ENCODE measurements around the gene TRAPPC12.
"Not testable (repeated sequence)": the region's sequence is repeated elsewhere in the genome, so short reads cannot be mapped to it uniquely, and the experiment has no call there.

The TRAPPC12 gene

GRCh38 chr2:3369340-3370181 is 9.9 kb upstream of the TRAPPC12 start:
- not testable (repeated sequence) for DNase-seq

DNA sequence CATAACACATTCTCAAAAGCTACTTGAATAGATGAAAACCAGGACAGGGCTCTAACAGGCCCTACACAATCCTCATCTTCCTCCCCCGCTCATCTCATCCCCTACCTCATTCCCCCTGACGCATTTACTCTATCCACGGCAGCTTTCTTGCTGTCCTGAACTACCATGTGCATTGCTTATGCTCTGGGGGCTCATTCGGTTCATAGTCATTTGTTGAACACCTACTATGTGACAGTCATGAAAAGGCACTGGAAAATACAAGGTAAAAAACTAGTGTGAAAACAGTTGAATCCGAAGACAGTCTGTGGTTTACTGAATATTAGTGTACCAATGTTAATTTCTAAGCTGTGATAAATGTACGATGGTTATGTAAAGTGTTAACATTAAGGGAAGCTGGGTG is 2.7 kb upstream of the TRAPPC12 start:
- DNase-seq: no peak

DNA sequence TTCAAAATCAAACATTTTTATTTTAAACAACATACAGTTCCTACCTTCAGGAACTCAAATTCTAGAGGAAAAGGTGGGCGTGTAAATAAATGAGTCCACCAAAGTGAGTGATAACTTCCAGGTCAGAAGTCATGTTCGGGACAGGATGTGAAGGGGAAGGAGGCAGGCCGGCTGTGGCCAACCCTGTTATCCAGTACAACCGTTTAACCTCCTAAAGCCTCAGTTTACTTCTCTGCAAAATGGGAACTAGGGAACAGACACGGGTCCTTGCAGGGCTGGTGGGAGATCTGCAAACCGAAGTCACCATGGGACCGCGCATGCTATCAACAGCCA is 2.2 kb upstream of the TRAPPC12 start:
- DNase-seq: no peak

DNA sequence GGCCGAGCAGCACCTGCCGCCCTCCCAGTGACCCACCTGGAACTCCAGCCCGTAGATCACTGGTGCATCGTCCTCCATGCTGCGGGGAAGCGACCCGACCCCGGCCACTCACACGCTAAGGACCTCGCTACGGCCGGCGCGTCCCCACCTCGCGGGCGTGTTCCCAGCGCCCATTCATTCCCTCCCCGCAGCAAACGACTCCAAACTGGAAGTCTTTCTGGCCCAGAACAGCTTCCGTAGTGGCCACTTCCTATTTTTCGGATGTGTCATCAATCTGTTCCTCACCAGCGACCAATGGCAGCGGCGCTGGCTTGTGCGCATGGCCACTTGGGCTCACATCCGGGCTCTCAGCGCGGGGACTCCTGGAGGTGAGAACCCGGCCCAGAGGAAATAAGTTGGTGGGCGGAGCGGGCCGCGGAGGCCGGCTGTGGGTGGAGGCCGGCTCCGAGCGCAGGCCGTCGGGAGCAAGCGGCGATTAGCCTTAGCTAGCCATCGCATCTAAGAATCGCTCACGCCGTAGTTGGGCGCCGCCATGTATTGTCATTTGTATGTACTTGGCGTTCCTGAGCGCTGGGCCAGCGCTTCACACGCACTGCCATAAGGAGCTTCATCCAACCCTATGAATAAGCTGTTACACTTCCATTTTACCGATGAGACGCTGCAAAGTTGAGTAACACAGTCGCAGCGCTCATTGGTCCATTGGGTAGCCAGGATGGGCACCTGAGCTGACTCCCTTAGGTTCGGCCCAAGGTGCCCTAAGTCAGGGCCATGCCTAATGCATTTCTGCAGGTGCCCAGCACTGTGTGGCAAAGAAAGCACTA is 1.7 kb upstream of the TRAPPC12 start, which contains the start of gene EIPR1:
EIPR1 (minus strand) TSS at position 207 of the 821 bp plus-strand sequence; CDS start at position 78, 129 bp downstream.
- peak; percentile 80 to 95 (median 88) for DNase-seq

DNA sequence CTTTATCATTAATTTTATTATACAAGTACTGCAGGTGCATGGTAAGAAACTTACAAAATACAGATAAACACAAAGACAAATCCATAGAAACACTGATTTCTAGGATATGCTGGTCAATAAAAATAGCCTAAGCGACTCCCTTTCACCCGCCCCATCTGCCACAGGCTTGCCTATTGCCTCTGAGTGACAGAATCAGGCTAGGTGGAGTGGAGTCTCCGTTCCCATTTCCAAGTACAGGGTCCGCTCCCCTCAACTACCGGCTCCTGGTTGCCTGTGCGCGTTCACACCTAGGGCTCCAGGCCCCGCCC is 201 bp upstream of the TRAPPC12 start:
- DNase-seq: no peak

DNA sequence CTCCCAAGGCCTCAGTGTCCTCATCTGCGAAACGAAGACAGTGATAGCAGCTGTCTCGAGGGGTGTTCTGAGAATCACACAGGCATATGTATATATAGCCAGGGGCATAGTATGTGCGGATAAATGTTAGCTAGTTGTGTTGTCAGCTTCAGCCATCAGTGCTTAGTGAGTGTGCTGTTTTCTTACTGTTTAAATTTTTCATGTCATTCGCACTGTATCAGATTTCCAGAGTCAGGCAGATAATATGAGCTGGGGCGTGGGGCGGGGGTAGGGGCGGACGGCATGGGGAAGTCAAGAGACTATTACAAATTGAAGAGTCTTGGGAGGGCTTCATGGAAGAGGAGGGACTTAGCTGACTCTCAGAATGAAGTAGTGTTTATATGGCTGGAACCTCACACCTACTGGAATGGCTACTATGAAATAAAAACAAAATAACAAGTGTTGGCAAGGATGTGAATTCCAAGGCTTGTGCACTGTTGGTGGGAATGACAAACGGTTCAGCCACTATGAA is 7.0 kb downstream of the TRAPPC12 start:
- DNase-seq: no peak

DNA sequence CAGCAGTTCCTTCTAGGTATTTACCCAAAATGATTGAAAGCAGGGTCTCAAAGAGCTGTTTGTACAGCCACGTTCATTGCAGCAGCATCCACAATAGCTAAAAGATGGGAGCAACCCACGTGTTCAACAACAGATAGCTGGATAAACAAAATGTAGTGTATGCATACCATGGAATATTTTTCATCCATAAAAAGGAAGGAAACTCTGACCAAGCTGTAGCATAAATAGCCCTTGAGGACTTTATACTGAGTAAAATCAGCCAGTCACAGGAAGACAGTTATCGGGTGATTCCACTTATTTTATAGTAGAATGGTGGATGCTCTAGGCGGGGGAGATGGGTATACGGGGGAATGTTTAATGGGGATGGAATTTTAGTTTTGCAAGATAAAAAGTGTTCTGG is 7.5 kb downstream of the TRAPPC12 start:
- DNase-seq: no peak

GRCh38 chr2:3387644-3388411 is 8.3 kb downstream of the TRAPPC12 start:
- DNase-seq: no peak

DNA sequence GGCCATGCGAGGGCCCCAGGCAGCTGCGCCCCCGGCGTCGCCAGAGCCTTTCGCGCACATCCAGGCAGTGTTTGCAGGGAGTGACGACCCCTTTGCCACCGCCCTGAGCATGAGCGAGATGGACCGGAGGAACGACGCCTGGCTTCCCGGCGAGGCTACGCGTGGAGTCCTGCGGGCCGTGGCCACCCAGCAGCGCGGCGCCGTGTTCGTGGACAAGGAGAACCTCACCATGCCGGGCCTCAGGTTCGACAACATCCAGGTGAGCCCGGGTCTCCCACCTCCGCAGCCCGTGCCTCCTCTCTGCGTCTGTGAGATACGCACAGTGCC is 8.9 kb downstream of the TRAPPC12 start:
- no peak for DNase-seq

- DNase-seq: no peak
Observed at GRCh38 chr2:3389193-3389592, 9.7 kb downstream of the TRAPPC12 start.

DNA sequence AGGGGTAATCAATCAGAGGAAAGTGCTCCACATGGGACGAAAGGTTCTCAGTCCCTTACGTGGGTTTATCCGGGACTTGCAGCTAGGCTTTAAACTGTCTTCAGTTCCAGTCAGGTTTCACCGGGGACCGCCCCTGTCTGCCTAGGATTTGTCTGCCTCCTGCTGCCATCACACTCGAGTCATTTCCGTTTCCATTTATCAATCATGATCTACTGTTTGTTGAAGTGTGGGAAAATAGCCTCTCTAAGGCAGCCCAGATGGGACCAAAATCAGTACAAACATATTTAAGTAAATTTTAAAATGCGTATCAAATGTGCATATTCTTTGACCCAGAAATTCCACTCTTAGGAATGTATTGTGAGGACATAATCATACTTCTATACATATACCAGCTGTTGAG is 10.5 kb downstream of the TRAPPC12 start:
- DNase-seq: no peak

DNA sequence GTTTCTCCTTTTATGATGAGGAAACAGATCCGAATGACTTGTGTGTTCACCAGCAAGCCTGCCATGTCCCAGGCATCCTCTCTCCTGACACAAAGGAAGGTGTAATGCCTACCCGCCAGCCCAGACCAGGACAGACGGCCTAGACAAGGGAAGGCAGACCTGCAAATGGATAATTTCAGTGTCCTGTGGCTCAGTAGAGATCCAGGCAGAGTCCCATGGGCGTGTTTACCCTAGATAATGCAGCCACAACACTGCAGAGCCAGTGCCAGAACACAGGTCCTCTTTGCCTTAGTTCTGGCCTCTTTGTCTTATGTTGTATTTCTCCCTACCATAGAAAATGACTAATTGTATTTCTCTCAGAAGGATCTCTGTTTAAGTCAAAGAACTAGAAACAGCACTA is 12.7 kb downstream of the TRAPPC12 start:
- DNase-seq: no peak

- DNase-seq: no peak
Observed at GRCh38 chr2:3396920-3397559, 17.5 kb downstream of the TRAPPC12 start.

DNA sequence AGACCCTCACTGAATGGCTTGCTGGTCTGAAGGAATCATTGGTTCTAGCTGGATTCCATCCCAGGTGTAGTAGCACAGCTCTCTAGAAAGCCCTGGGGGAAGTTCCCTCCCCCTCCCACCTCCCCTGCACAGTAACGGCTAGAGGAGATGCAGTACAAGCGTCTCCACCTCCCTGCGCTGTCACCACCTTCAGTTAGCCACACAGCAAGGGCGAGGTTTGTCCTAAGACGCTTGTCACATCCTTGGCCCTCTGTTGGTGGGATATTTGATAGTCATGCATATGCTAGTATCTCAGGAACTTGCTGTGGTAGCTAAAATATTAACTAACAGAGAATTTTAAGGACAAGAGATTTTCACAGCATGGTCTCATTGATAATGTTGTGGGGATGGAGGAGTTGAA is 19.4 kb downstream of the TRAPPC12 start:
- no peak for DNase-seq

GRCh38 chr2:3399381-3399780 is 19.9 kb downstream of the TRAPPC12 start:
- no peak for DNase-seq

- no peak for DNase-seq
Observed at GRCh38 chr2:3399829-3400228, 20.3 kb downstream of the TRAPPC12 start.

DNA sequence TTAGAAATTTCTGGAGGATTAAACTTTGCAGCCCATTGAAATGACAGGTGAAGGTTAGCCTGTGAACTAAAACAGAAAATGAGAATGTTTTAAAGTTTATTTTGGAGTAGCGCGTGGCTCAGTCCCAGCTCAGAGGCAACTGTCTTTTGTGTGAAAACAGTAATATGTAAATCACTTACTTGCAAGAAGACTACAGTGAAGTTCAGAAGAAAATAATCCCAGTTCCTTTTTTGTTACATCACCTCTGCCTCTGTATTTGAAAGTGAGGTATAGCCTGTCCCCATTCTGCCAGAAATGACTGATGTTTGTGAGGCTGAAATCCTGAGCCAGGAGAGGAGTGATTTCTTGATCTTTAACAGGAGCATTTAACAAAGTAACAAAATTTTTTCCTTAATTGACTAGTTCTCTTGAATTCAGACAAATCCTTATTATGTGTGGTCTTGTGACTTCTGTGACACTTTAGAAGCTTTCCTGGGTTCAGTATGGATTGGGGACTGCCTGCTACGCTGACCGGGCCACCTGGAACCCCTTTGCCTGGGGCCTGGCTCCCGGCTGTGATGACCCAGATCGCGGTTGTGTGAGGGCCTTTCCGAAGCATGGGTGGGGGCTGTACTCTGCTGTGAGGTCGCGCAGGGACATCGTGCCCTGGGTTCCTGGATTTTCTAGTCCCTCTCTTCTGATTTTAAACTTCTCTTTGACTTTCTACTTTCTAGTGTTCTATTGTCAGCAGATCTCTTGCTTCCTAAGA is 24.3 kb downstream of the TRAPPC12 start:
- no peak for DNase-seq

DNA sequence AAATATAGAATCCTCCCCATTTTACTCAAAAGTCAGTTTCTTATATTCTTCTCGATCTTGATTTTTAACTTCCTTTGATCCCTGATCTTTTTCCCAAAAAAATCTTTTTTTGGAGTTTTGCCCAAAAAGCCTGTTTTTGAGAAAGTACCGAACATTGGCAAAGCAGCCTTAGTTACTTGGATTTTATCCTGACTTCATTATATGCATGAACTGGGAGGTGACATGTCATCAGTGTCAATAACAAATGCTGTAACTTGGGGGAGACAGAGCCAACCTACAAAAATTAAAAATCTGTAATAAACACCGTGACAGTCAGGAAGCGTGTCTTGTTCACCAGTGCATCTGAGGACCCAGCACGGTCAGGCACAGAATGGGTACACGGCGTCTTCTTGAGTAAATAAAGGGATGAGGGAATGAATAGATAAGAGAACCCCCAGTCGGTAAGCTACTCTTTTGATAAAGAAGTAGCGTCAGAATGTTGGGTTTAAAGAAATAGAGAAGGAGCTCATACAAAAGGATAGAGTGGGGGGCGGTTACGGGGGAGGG is 24.9 kb downstream of the TRAPPC12 start:
- no peak for DNase-seq

DNA sequence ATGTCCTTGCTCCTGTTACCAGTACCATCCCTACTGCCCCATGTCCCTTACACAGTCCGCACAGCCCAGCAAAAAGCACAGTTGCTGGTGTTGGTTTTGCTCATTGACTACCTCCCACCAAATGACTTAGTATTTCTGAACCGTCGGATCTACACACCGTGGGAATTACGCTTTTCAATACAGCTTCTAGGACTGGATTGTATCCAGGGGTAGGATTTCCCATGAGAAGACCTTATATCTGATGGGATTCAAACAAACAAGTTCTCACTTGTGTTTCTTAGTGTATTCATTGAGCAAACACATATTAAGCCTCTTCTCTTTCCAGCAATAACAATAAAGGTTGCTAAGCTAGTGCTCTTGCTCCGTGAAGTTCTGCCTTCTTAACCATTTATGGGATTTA is 25.8 kb downstream of the TRAPPC12 start:
- no peak for DNase-seq

GRCh38 chr2:3405876-3406275 is 26.4 kb downstream of the TRAPPC12 start:
- no peak for DNase-seq

GRCh38 chr2:3406501-3406900 is 27.0 kb downstream of the TRAPPC12 start:
- no peak for DNase-seq

- DNase-seq: no peak
Observed at GRCh38 chr2:3408781-3409180, 29.3 kb downstream of the TRAPPC12 start.

Measured in activated naive CD4-positive, alpha-beta T cell (primary cell).